OCI-LY1 (cell line): ENCODE measurements around the gene HTR1E.

Experiments
- H2AFZ ChIP-seq: fragments of 200-600 bp; sonication (generic), shearing (Covaris generic); 2 replicates; pipeline ENCODE4 v1.6.0; 2014; ENCODE audit warnings: antibody characterized with exemption, mild to moderate bottlenecking, low read length
- H3F3A ChIP-seq: fragments of 200-600 bp; sonication (generic), shearing (Covaris generic); 2 replicates; pipeline ENCODE4 v1.6.0; 2014; ENCODE audit warnings: mild to moderate bottlenecking, antibody characterized with exemption, low read length, moderate library complexity; ENCODE audit not compliant: insufficient read depth
- H3K27ac ChIP-seq: fragments of 200-600 bp; sonication (generic); 2 replicates; pipeline ENCODE4 v1.5.1; 2014; ENCODE audit warnings: low read length, mixed run types, mild to moderate bottlenecking, low read depth; ENCODE audit not compliant: poor library complexity, severe bottlenecking
- H3K27me3 ChIP-seq: fragments of 200-600 bp; sonication (generic); 2 replicates; pipeline ENCODE4 v1.6.0; 2014; ENCODE audit warnings: antibody characterized with exemption, mild to moderate bottlenecking, low read length, moderate library complexity; ENCODE audit not compliant: insufficient read depth
- H3K36me3 ChIP-seq: fragments of 200-600 bp; sonication (generic); 2 replicates; pipeline ENCODE4 v1.6.1; 2014; ENCODE audit warnings: mild to moderate bottlenecking, antibody characterized with exemption, low read length, moderate library complexity, mixed read lengths; ENCODE audit not compliant: insufficient read depth
- H3K4me1 ChIP-seq: fragments of 200-600 bp; sonication (generic); 2 replicates; pipeline ENCODE4 v1.5.1; 2014; ENCODE audit warnings: mild to moderate bottlenecking, low read length, moderate library complexity; ENCODE audit not compliant: insufficient read depth, severe bottlenecking
- H3K4me2 ChIP-seq: fragments of 200-600 bp; sonication (generic), shearing (Covaris generic); 2 replicates; pipeline ENCODE4 v1.6.1; 2014; ENCODE audit warnings: low read length
- H3K4me3 ChIP-seq: fragments of 200-600 bp; sonication (generic); 2 replicates; pipeline ENCODE4 v1.5.1; 2014; ENCODE audit warnings: low read length, low read depth, mild to moderate bottlenecking, mixed read lengths; ENCODE audit not compliant: poor library complexity, severe bottlenecking
- H3K79me2 ChIP-seq: fragments of 200-600 bp; shearing (Covaris generic); 2 replicates; pipeline ENCODE4 v1.6.1; 2016; ENCODE audit warnings: mixed run types, low read length, mixed read lengths; ENCODE audit not compliant: insufficient read depth
- H3K9ac ChIP-seq: fragments of 200-600 bp; sonication (generic), shearing (Covaris generic); 2 replicates; pipeline ENCODE4 v1.6.1; 2014; ENCODE audit warnings: mild to moderate bottlenecking, low read length, mixed read lengths
- H3K9me2 ChIP-seq: fragments of 200-600 bp; sonication (generic), shearing (Covaris generic); 2 replicates; pipeline ENCODE4 v1.6.1; 2014; ENCODE audit warnings: low read depth, mild to moderate bottlenecking, low read length, mixed read lengths
- H3K9me3 ChIP-seq: fragments of 200-600 bp; shearing (Covaris generic); 2 replicates; pipeline ENCODE4 v1.6.1; 2014; ENCODE audit warnings: low read length, mixed read lengths
- H4K20me1 ChIP-seq: fragments of 200-600 bp; sonication (generic), shearing (Covaris generic); 2 replicates; pipeline ENCODE4 v1.6.0; 2016; ENCODE audit warnings: mild to moderate bottlenecking, low read length; ENCODE audit not compliant: insufficient read depth
- CTCF ChIP-seq: fragments of 200-600 bp; sonication (generic), shearing (Covaris generic); IDR thresholded peaks from 2 replicates; pipeline ENCODE4 v1.5.1; 2017; ENCODE audit warnings: mild to moderate bottlenecking, antibody characterized with exemption, low read length, moderate library complexity, mixed read lengths
- EZH2 ChIP-seq: fragments of 200-600 bp; sonication (generic), shearing (Covaris generic); IDR thresholded peaks from 2 replicates; pipeline ENCODE4 v1.8.0; 2017; ENCODE audit warnings: borderline replicate concordance, mixed run types, mild to moderate bottlenecking, antibody characterized with exemption, low read length, moderate library complexity, mixed read lengths

The HTR1E gene

GRCh38 chr6:86941461-86941860 lies 4.1 kb downstream of the HTR1E start:
- Histone ChIP-seq H3K27me3 (no peaks in the 10 kb centered on the region), H3K4me2 (no peak overlapping the region), H3K79me2 (no peaks in the 10 kb centered on the region), H3K4me1 (no peaks in the 10 kb centered on the region), H4K20me1 (no peaks in the 10 kb centered on the region), H3K9me2 (no peaks in the 10 kb centered on the region), H3F3A (no peaks in the 10 kb centered on the region), H3K27ac (no peak overlapping the region), H3K9me3 (no peaks in the 10 kb centered on the region), H3K36me3 (no peaks in the 10 kb centered on the region), H2AFZ (no peak overlapping the region), H3K4me3 (no peak overlapping the region), H3K9ac (no peak overlapping the region)
- TF ChIP-seq CTCF (no peak), EZH2 (no peak)

- Histone ChIP-seq H3K9me3 (no peaks in the 10 kb centered on the region), H3K27me3 (no peaks in the 10 kb centered on the region), H3K9ac (no peak overlapping the region), H3K27ac (no peak overlapping the region), H2AFZ (no peak overlapping the region), H3K9me2 (no peaks in the 10 kb centered on the region), H3K79me2 (no peaks in the 10 kb centered on the region), H4K20me1 (no peaks in the 10 kb centered on the region), H3F3A (no peaks in the 10 kb centered on the region), H3K4me2 (no peak overlapping the region), H3K36me3 (no peaks in the 10 kb centered on the region), H3K4me1 (no peaks in the 10 kb centered on the region), H3K4me3 (no peak overlapping the region)
- TF ChIP-seq CTCF (no peak), EZH2 (no peak)
Observed at GRCh38 chr6:86942769-86943516, 5.6 kb downstream of the HTR1E start.

GRCh38 chr6:86943819-86944407 lies 6.6 kb downstream of the HTR1E start:
- H4K20me1 ChIP-seq: no peaks in the 10 kb centered on the region
- H3K9me2 ChIP-seq: no peaks in the 10 kb centered on the region
- no peak overlapping the region for H2AFZ ChIP-seq
- H3F3A ChIP-seq: no peaks in the 10 kb centered on the region
- no peak overlapping the region for H3K9ac ChIP-seq
- H3K4me2 ChIP-seq: no peak overlapping the region
- no peak overlapping the region for H3K4me3 ChIP-seq
- H3K36me3 ChIP-seq: no peaks in the 10 kb centered on the region
- H3K27me3 ChIP-seq: no peaks in the 10 kb centered on the region
- no peak overlapping the region for H3K27ac ChIP-seq
- no peaks in the 10 kb centered on the region for H3K4me1 ChIP-seq
- no peaks in the 10 kb centered on the region for H3K79me2 ChIP-seq
- TF ChIP-seq CTCF (no peak), EZH2 (no peak)
- H3K9me3 ChIP-seq: no peaks in the 10 kb centered on the region
